Measurements from ENCODE around the gene GHR.

- TF ChIP-seq POLR2A (IDR thresholded peaks at IDR 0.05) (no peak), CTCF (IDR thresholded peaks at IDR 0.05) (no peak), POLR2AphosphoS5 (IDR thresholded peaks at IDR 0.05) (no peak)
These were observed 71.2 kb downstream of the GHR start for GRCh38 chr5:42494414-42494813.
